Left lung (tissue), 10 donors: ENCODE data around the gene RPLP2. TPM values are rescaled to one million over a fixed set of nuclear protein-coding genes. Genes with fewer than 3 reads are reported as not detected.
A peak's percentile ranks its signal among the peaks of the same experiment; 100 is the strongest.

Source experiments
- ATAC-seq: fragments of 200-7000 bp; cut with Tn5 transposase; one replicate; pipeline ENCODE4 v1.9.1; 2020; ENCODE audit warnings: moderate library complexity
- DNase-seq, 4 donors: peaks; one replicate each; pipeline ENCODE4 v3.0.0-alpha.2; 2013 to 2020
- H3K27ac ChIP-seq, 2 donors: fragments of 200-600 bp; sonication (generic) in 1 of 2; one replicate each; pipeline versions ENCODE4 v1.5.0 to v1.8.0; 2020 to 2021
- H3K27me3 ChIP-seq, 2 donors: fragments of 200-600 bp; sonication (generic) in 1 of 2; one replicate each; pipeline versions ENCODE4 v1.5.0 to v1.8.0; 2020 to 2021
- H3K36me3 ChIP-seq, 2 donors: fragments of 200-600 bp; sonication (generic) in 1 of 2; one replicate each; pipeline versions ENCODE4 v1.5.0 to v1.8.0; 2020 to 2021
- H3K4me1 ChIP-seq, 2 donors: fragments of 200-600 bp; one replicate each; pipeline ENCODE4 v1.8.0; 2021
- H3K4me3 ChIP-seq, 2 donors: fragments of 200-600 bp; sonication (generic) in 1 of 2; one replicate each; pipeline versions ENCODE4 v1.5.0 to v1.8.0; 2020 to 2021; ENCODE audit warnings: mild to moderate bottlenecking in 1 of 2
- H3K9me3 ChIP-seq, 2 donors: fragments of 200-600 bp; sonication (generic) in 1 of 2; one replicate each; pipeline versions ENCODE4 v1.5.0 to v1.8.0; 2020 to 2021
- CTCF ChIP-seq, 2 donors: fragments of 200-600 bp; sonication (generic) in 1 of 2; IDR thresholded peaks; one replicate each; pipeline versions ENCODE4 v1.5.0 to v1.8.0; 2021; ENCODE audit warnings: antibody characterized with exemption in 2 of 2
- intact Hi-C, 2 donors: fragments of 100-400 bp; cut with DNase I; formaldehyde crosslinking; loops; one replicate each; pipeline versions ENCODE4 v1.11.2 to v1.14.2; 2022
- polyA plus RNA-seq, 6 donors: library from polyadenylated mRNA; unstranded; fragments of 120-200 nt; gene quantifications; one replicate each; pipeline ENCODE4 v1.2.1, GENCODE V29; 2013; ENCODE audit not compliant: insufficient read length in 6 of 6
- total RNA-seq, 2 donors: library from RNA; stranded (reverse); fragmentation: NEBNext Ultra II Directional; extraction: Animal tissue kit (Norgen Biotek cat#: 25700); gene quantifications; one replicate each; pipeline ENCODE4 v1.2.1, GENCODE V29; 2021
- donor health status: DM: no; HTN: yes; CAD: no.
- donor health status: DM: no; HTN: no; CAD: no.

The RPLP2 gene
- total and polyA plus RNA-seq, 8 donors, result 1,154 to 1,802 (median 1,390) TPM

DNA sequence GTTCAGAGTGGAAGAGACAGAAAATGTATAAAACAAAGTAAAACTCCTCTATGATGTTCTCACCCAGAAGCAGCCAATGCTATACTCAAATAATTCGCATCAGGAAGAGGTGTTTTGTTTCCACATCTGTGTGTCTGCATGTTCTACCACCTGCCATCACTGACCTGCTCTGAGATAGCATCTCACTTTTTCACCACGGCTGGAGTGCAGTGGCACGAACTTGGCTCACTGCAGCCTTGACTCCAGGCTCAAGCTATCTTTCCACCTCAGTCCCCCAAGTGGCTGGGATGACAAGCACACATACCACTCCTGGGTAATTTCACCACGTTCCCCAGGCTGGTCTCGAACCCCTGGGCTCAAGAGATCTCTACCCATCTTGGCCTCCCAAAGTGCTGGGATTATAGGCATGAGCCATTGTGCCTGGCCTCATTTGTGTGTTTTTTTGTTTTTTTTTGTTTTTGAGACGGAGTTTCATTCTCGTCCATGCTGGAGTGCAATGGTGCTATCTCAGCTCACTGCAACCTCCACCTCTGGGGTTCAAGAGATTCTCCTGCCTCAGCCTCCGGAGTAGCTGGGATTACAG is 48.1 kb upstream of the RPLP2 start:
- no peak for ATAC-seq
- Histone ChIP-seq H3K9me3 (no peaks in the 10 kb centered on the region), H3K36me3 (peaks cover 0 to 99% of the 10 kb centered on the region in 2 donors), H3K4me3 (no peak overlapping the region), H3K4me1 (peaks cover 0 to 12% of the 10 kb centered on the region in 2 donors), H3K27ac (no peak overlapping the region), H3K27me3 (no peaks in the 10 kb centered on the region)
- intact Hi-C loops, result no loop called here
- no peak for DNase-seq
- no peak for TF ChIP-seq CTCF (IDR thresholded peaks at IDR 0.05)

- Histone ChIP-seq H3K4me1 (peaks cover 0 to 12% of the 10 kb centered on the region in 2 donors), H3K27me3 (no peaks in the 10 kb centered on the region), H3K9me3 (no peaks in the 10 kb centered on the region), H3K4me3 (no peak overlapping the region), H3K36me3 (peaks cover 0 to 99% of the 10 kb centered on the region in 2 donors), H3K27ac (peak overlapping the region in 1 of 2 donors; percentile 66)
- intact Hi-C loops, result no loop called here
- TF ChIP-seq CTCF (IDR thresholded peaks at IDR 0.05), result peak in 1 of 2 donors; percentile 25
- peak in 1 of 4 donors; percentile 82 for DNase-seq
- peak; percentile 82 for ATAC-seq
Measured at GRCh38 chr11:762421-763072, 47.2 kb upstream of the RPLP2 start.

GRCh38 chr11:763073-763463 is 46.7 kb upstream of the RPLP2 start:
- Histone ChIP-seq H3K27me3 (no peaks in the 10 kb centered on the region), H3K9me3 (no peaks in the 10 kb centered on the region), H3K4me3 (no peak overlapping the region), H3K4me1 (peaks cover 0 to 12% of the 10 kb centered on the region in 2 donors), H3K27ac (peak overlapping the region in 1 of 2 donors; percentile 66), H3K36me3 (peaks cover 0 to 96% of the 10 kb centered on the region in 2 donors)
- DNase-seq (no peak), ATAC-seq (peak; percentile 74)
- no peak for TF ChIP-seq CTCF (IDR thresholded peaks at IDR 0.05)
- intact Hi-C loops, result no loop called here

GRCh38 chr11:763549-764321 is 46.0 kb upstream of the RPLP2 start:
- Histone ChIP-seq H3K36me3 (peaks cover 0 to 89% of the 10 kb centered on the region in 2 donors), H3K27me3 (no peaks in the 10 kb centered on the region), H3K27ac (no peak overlapping the region), H3K9me3 (no peaks in the 10 kb centered on the region), H3K4me1 (peaks cover 0 to 12% of the 10 kb centered on the region in 2 donors), H3K4me3 (no peak overlapping the region)
- DNase-seq (no peak), ATAC-seq (no peak)
- intact Hi-C loops, result no loop called here
- no peak for TF ChIP-seq CTCF (IDR thresholded peaks at IDR 0.05)
